Suppressor macrophage treated with lipopolysaccharide for 1 hour (primary cell): ENCODE results near the gene PAQR8.
"Not testable (repeated sequence)": the region's sequence is repeated elsewhere in the genome, so short reads cannot be mapped to it uniquely, and the experiment has no call there.

Experiments used
- DNase-seq, 3 donors: peaks; one replicate each; pipeline ENCODE4 v3.0.0-alpha.2; 2020 to 2022

The PAQR8 gene

GRCh38 chr6:52415333-52415732 is 53.4 kb downstream of the PAQR8 start:
- no peak for DNase-seq

GRCh38 chr6:52415917-52416628 is 54.1 kb downstream of the PAQR8 start:
- DNase-seq, result peak in 2 of 3 donors; percentile 22 to 38

GRCh38 chr6:52416629-52417151 is 54.7 kb downstream of the PAQR8 start:
- DNase-seq, result peak; percentile 48 to 68 (median 67)

GRCh38 chr6:52417675-52418111 is 55.7 kb downstream of the PAQR8 start:
- no peak for DNase-seq

GRCh38 chr6:52418606-52419005 is 56.7 kb downstream of the PAQR8 start:
- no peak for DNase-seq

GRCh38 chr6:52419809-52420667 is 58.1 kb downstream of the PAQR8 start, which contains the start of gene EFHC1:
Gene EFHC1, plus strand, starts transcription at chr6:52420342. Its CDS starts 69 bp downstream, at chr6:52420411.
- DNase-seq, result peak; percentile 99 to 100 (median 99)

- peak in 2 of 3 donors; percentile 22 to 26 for DNase-seq
Measured at GRCh38 chr6:52420668-52421358, 58.9 kb downstream of the PAQR8 start.

- peak in 1 of 3 donors; percentile 14 for DNase-seq
Measured at GRCh38 chr6:52422156-52422555, 60.2 kb downstream of the PAQR8 start.

- DNase-seq, result no peak
Measured at GRCh38 chr6:52423448-52423847, 61.5 kb downstream of the PAQR8 start.

- DNase-seq, result no peak
Measured at GRCh38 chr6:52423971-52424381, 62.0 kb downstream of the PAQR8 start.

GRCh38 chr6:52424513-52424912 is 62.6 kb downstream of the PAQR8 start:
- DNase-seq, result no peak

GRCh38 chr6:52426667-52427066 is 64.7 kb downstream of the PAQR8 start:
- DNase-seq, result no peak

- DNase-seq, result not testable (repeated sequence)
Measured at GRCh38 chr6:52433294-52433693, 71.3 kb downstream of the PAQR8 start.

- DNase-seq, result no peak
Measured at GRCh38 chr6:52435345-52435744, 73.4 kb downstream of the PAQR8 start.

GRCh38 chr6:52438926-52439325 is 77.0 kb downstream of the PAQR8 start:
- DNase-seq, result peak in 2 of 3 donors; percentile 47 to 69

- no peak for DNase-seq
Measured at GRCh38 chr6:52454556-52454955, 92.6 kb downstream of the PAQR8 start.

GRCh38 chr6:52457096-52457495 is 95.1 kb downstream of the PAQR8 start:
- DNase-seq, result no peak
